MCF 10A (cell line): ENCODE results near the gene MIS18BP1. TPM values are rescaled to one million over a fixed set of nuclear protein-coding genes. Genes with fewer than 3 reads are reported as not detected.

ENCODE experiments used
- BruUV-seq: library from RNA; stranded (reverse); fragments of 400-500 nt; replicated peaks from 2 replicates; lab custom pipeline; 2021; lab: Mats Ljungman, UMichigan
- CTCF ChIA-PET: fragments of 300-600 bp; sonication (Branson Sonifier 250); formaldehyde crosslinking; extraction: SDS; loops from one replicate; lab custom pipeline; 2021; ENCODE audit warnings: antibody characterized with exemption, inconsistent platforms; lab: Yijun Ruan, JAX
- POLR2A ChIA-PET: fragments of 300-600, 350-650 bp; sonication (Branson Sonifier 250); formaldehyde crosslinking; extraction: SDS; loops from one replicate; lab custom pipeline; 2020; ENCODE audit warnings: antibody characterized with exemption, inconsistent platforms; lab: Yijun Ruan, JAX
- DNase-seq: peaks from one replicate; pipeline ENCODE4 v3.0.0-alpha.2; 2018; ENCODE audit not compliant: unreplicated experiment
- H3K27ac Mint-ChIP-seq: one replicate; pipeline ENCODE4 v1.8.0; 2022; ENCODE audit warnings: mild to moderate bottlenecking, low read depth, mixed read lengths; ENCODE audit not compliant: unreplicated experiment
- H3K27me3 Mint-ChIP-seq: one replicate; pipeline ENCODE4 v1.8.0; 2022; ENCODE audit warnings: mixed read lengths; ENCODE audit not compliant: insufficient read depth, unreplicated experiment
- H3K36me3 Mint-ChIP-seq: one replicate; pipeline ENCODE4 v1.8.0; 2022; ENCODE audit warnings: mild to moderate bottlenecking, moderate library complexity, mixed read lengths; ENCODE audit not compliant: insufficient read depth, unreplicated experiment
- H3K4me1 Mint-ChIP-seq: one replicate; pipeline ENCODE4 v1.8.0; 2022; ENCODE audit warnings: mixed read lengths; ENCODE audit not compliant: insufficient read depth, unreplicated experiment
- H3K4me3 Mint-ChIP-seq: one replicate; pipeline ENCODE4 v1.8.0; 2022; ENCODE audit warnings: mild to moderate bottlenecking, moderate library complexity, mixed read lengths; ENCODE audit not compliant: unreplicated experiment
- H3K9me3 Mint-ChIP-seq: one replicate; pipeline ENCODE4 v1.8.0; 2022; ENCODE audit warnings: mixed read lengths; ENCODE audit not compliant: unreplicated experiment
- intact Hi-C: fragments of 100-400 bp; cut with micrococcal nuclease; formaldehyde crosslinking; loops from 2 replicates; pipeline ENCODE4 v1.14.1; 2022
- total RNA-seq: library from RNA; stranded (reverse); gene quantifications from 2 replicates; pipeline ENCODE4 v1.2.3, GENCODE V29; 2022
- TF ChIP-seq, protein P1 (sequence below): fragments of 200-600 bp; IDR thresholded peaks from one replicate; pipeline ENCODE4 v1.8.0; 2022; ENCODE audit warnings: antibody characterized with exemption, mild to moderate bottlenecking; ENCODE audit not compliant: unreplicated experiment

MIS18BP1 gene
- total RNA-seq, 1 experiment from 2014 or later = 31.6 TPM

DNA sequence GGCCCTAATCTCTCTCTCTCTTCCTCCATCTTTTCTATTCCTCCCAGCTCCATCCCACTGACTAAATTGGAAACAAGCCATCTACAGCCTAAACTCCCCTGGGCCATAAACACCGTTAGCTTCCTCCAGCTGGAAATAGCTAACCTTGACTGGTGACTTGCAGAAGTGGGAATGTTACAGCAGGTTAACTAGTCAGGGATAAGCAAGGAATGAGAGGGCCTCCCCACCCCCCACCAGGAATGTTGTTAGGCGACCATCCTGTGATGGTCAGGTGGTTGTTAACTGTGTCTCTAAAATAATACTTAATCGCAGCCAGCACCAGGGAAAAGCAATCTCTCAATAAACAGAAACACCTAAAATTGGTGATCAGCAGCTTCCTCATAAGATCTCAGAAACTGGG is 40.8 kb downstream of the MIS18BP1 start:
- peaks cover 58% of the 10 kb centered on the region for H3K36me3 Mint-ChIP-seq
- intact Hi-C loops = no loop called here
- H3K27me3 Mint-ChIP-seq = no peaks in the 10 kb centered on the region
- H3K4me1 Mint-ChIP-seq = no peaks in the 10 kb centered on the region
- no peak for DNase-seq
- no peak overlapping the region for H3K27ac Mint-ChIP-seq
- POLR2A ChIA-PET = interaction anchor here (0.8 kb wide), 1 partner anchor 14 kb away, joined by 3 read pairs; no protein-coding TSS in a partner anchor
- no TSS peak for BruUV-seq
- TF ChIP-seq, protein P1, sequence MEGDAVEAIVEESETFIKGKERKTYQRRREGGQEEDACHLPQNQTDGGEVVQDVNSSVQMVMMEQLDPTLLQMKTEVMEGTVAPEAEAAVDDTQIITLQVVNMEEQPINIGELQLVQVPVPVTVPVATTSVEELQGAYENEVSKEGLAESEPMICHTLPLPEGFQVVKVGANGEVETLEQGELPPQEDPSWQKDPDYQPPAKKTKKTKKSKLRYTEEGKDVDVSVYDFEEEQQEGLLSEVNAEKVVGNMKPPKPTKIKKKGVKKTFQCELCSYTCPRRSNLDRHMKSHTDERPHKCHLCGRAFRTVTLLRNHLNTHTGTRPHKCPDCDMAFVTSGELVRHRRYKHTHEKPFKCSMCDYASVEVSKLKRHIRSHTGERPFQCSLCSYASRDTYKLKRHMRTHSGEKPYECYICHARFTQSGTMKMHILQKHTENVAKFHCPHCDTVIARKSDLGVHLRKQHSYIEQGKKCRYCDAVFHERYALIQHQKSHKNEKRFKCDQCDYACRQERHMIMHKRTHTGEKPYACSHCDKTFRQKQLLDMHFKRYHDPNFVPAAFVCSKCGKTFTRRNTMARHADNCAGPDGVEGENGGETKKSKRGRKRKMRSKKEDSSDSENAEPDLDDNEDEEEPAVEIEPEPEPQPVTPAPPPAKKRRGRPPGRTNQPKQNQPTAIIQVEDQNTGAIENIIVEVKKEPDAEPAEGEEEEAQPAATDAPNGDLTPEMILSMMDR = no peak
- no peaks in the 10 kb centered on the region for H3K9me3 Mint-ChIP-seq
- no peak overlapping the region for H3K4me3 Mint-ChIP-seq
- CTCF ChIA-PET = interaction anchor here (1.5 kb wide), 1 partner anchor 10 kb away, joined by 4 read pairs; no protein-coding TSS in a partner anchor

DNA sequence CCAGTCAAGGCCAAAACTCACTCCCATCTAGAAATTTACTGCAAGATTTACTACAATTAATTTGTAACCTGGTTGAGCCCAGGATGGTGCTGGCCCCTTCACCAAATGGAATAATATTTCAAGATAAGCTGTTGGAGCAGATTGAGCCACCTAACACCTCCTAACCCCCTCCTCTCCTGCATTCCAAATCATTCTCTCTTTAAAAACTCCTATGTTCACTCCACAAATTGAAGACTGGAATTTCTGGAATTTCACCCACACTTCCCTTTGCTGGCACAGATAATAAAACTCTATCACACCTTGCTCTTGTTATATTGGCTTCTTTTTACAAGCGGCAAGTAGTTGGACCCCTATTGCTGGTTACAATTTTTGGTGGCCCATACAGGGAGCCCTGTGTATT is 41.7 kb downstream of the MIS18BP1 start:
- intact Hi-C loops = no loop called here
- Mint-ChIP-seq H3K9me3 (no peaks in the 10 kb centered on the region), H3K36me3 (peaks cover 58% of the 10 kb centered on the region), H3K4me3 (no peak overlapping the region), H3K27me3 (no peaks in the 10 kb centered on the region), H3K27ac (no peak overlapping the region), H3K4me1 (no peaks in the 10 kb centered on the region)
- DNase-seq = no peak
- TF ChIP-seq, protein P1 = no peak
- no TSS peak for BruUV-seq
- ChIA-PET CTCF (interaction anchor here (1.5 kb wide), 1 partner anchor 9 kb away, joined by 4 read pairs; no protein-coding TSS in a partner anchor), POLR2A (interaction anchor here (0.7 to 0.8 kb wide), 2 partner anchors 13 to 77 kb away, joined by 3 read pairs; partner anchors contain the start of gene FKBP3)

DNA sequence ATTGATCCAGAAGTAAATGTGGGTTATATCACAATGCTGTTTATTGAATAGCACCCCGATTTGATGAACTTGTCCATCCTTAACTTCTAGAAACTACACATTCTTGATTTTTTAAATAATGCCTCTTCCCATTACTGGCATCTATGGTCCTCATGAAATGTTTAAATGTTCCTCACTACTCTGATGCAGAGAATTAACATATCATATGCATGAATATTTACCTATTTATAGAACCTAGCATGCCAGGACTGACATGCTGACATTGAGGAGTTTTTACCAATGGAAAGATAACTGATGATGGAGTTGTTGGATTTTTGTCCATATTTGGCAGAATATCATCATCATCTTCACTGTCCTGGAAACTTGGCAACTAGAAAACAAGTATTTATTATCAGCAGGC is 42.8 kb downstream of the MIS18BP1 start:
- ChIA-PET CTCF (no interaction called here), POLR2A (no interaction called here)
- TF ChIP-seq, protein P1 = no peak
- no peak overlapping the region for H3K27ac Mint-ChIP-seq
- no peak for DNase-seq
- intact Hi-C loops = no loop called here
- H3K27me3 Mint-ChIP-seq = no peaks in the 10 kb centered on the region
- no peaks in the 10 kb centered on the region for H3K9me3 Mint-ChIP-seq
- no peak overlapping the region for H3K4me3 Mint-ChIP-seq
- no peaks in the 10 kb centered on the region for H3K4me1 Mint-ChIP-seq
- H3K36me3 Mint-ChIP-seq = peaks cover 61% of the 10 kb centered on the region
- BruUV-seq = no TSS peak

DNA sequence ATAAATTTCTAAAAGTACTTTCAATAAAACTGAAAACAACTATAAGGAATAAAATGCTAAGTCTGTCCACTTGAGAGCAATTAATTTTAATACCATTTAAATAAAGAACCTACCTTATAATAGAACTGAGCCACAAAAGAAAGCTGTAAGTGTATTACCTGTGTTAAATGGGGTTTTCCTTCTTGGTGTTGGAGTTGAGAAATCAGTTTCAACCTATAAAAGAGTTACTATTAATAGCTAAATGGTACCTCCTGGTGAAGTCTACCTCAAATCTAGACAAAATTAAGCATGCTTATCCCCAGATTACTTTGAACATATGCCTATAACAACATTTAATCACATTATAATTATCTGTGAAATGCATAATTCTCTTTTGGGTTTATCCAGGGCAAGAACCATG is 48.8 kb downstream of the MIS18BP1 start:
- H3K9me3 Mint-ChIP-seq = no peaks in the 10 kb centered on the region
- POLR2A ChIA-PET = interaction anchor here (0.8 to 1.3 kb wide), 2 partner anchors 38 to 70 kb away, joined by 3 read pairs; partner anchors contain the start of gene FKBP3
- peaks cover 3% of the 10 kb centered on the region for H3K4me1 Mint-ChIP-seq
- CTCF ChIA-PET = no interaction called here
- H3K4me3 Mint-ChIP-seq = no peak overlapping the region
- no peaks in the 10 kb centered on the region for H3K27me3 Mint-ChIP-seq
- BruUV-seq = no TSS peak
- H3K27ac Mint-ChIP-seq = no peak overlapping the region
- intact Hi-C loops = no loop called here
- DNase-seq = no peak
- peaks cover 50% of the 10 kb centered on the region for H3K36me3 Mint-ChIP-seq
- TF ChIP-seq, protein P1 = no peak
